Kidney glomerular epithelial cell (primary cell): ENCODE measurements around the gene PDE6A.
"Not testable (repeated sequence)": the region's sequence is repeated elsewhere in the genome, so short reads cannot be mapped to it uniquely, and the experiment has no call there.

ENCODE experiments used
- DNase-seq: peaks from one replicate; lab custom pipeline; 2025; lab: John Stamatoyannopoulos, UW

Gene PDE6A

GRCh38 chr5:149894237-149894636, 50.4 kb downstream of the PDE6A start:
- no peak for DNase-seq

- DNase-seq: no peak
Measured at GRCh38 chr5:149893403-149893931, 51.1 kb downstream of the PDE6A start.

GRCh38 chr5:149892594-149892993, 52.0 kb downstream of the PDE6A start:
- DNase-seq: no peak

- DNase-seq: no peak
Measured at GRCh38 chr5:149888280-149888679, 56.3 kb downstream of the PDE6A start.

- peak; percentile 97 for DNase-seq
Measured at GRCh38 chr5:149887622-149888183, 56.9 kb downstream of the PDE6A start.

- no peak for DNase-seq
Measured at GRCh38 chr5:149886692-149887470, 57.7 kb downstream of the PDE6A start.

GRCh38 chr5:149886060-149886459, 58.5 kb downstream of the PDE6A start:
- no peak for DNase-seq

GRCh38 chr5:149885513-149885912, 59.1 kb downstream of the PDE6A start:
- DNase-seq: no peak

- DNase-seq: no peak
Measured at GRCh38 chr5:149883550-149883949, 61.0 kb downstream of the PDE6A start.

GRCh38 chr5:149882633-149883032, 62.0 kb downstream of the PDE6A start:
- not testable (repeated sequence) for DNase-seq

- DNase-seq: no peak
Measured at GRCh38 chr5:149881874-149882273, 62.7 kb downstream of the PDE6A start.

GRCh38 chr5:149881069-149881622, 63.4 kb downstream of the PDE6A start:
- no peak for DNase-seq

- not testable (repeated sequence) for DNase-seq
Measured at GRCh38 chr5:149879593-149879992, 65.0 kb downstream of the PDE6A start.

GRCh38 chr5:149878371-149878770, 66.2 kb downstream of the PDE6A start:
- no peak for DNase-seq

- DNase-seq: no peak
Measured at GRCh38 chr5:149873896-149874295, 70.7 kb downstream of the PDE6A start.

GRCh38 chr5:149872351-149873040, 72.1 kb downstream of the PDE6A start:
- DNase-seq: no peak

GRCh38 chr5:149871471-149871870, 73.1 kb downstream of the PDE6A start:
- no peak for DNase-seq

GRCh38 chr5:149870697-149871096, 73.9 kb downstream of the PDE6A start:
- no peak for DNase-seq

- DNase-seq: no peak
Measured at GRCh38 chr5:149870232-149870631, 74.4 kb downstream of the PDE6A start.

- DNase-seq: no peak
Measured at GRCh38 chr5:149869411-149869821, 75.2 kb downstream of the PDE6A start.

GRCh38 chr5:149865746-149866145, 78.8 kb downstream of the PDE6A start:
- no peak for DNase-seq

- DNase-seq: no peak
Measured at GRCh38 chr5:149863830-149864229, 80.8 kb downstream of the PDE6A start.

GRCh38 chr5:149863176-149863575, 81.4 kb downstream of the PDE6A start:
- DNase-seq: no peak
